ENCODE measurements around the gene OTUD3. TPM values are rescaled to one million over a fixed set of nuclear protein-coding genes. Genes with fewer than 3 reads are reported as not detected.

OTUD3 gene
- total RNA-seq, 2 donors from 2014 or later, result 5.3 to 16.5 TPM

DNA sequence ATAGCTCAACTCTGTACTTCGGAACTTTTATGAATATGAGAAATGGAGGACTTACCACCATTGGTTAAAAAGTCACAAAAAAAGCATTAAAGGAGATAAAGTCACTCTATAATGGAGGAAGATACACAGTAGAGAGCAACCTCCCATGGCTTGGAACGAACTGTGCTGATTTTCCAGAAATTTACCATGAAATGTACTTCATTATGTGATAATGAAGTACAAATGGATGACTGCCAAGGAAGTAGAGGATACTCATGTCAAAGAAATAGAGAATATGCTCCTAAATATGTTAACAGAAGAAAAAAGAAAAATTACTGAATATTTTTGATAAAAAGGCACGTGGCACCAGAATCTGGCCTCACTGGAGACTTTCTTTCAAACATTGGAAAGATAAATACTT lies 64.8 kb downstream of the OTUD3 start:
- no peaks in the 10 kb centered on the region for H3K36me3 ChIP-seq
- TF ChIP-seq POLR2A (IDR thresholded peaks at IDR 0.05) (no peak), POLR2AphosphoS5 (IDR thresholded peaks at IDR 0.05) (no peak)
- TF ChIP-seq, protein P1, sequence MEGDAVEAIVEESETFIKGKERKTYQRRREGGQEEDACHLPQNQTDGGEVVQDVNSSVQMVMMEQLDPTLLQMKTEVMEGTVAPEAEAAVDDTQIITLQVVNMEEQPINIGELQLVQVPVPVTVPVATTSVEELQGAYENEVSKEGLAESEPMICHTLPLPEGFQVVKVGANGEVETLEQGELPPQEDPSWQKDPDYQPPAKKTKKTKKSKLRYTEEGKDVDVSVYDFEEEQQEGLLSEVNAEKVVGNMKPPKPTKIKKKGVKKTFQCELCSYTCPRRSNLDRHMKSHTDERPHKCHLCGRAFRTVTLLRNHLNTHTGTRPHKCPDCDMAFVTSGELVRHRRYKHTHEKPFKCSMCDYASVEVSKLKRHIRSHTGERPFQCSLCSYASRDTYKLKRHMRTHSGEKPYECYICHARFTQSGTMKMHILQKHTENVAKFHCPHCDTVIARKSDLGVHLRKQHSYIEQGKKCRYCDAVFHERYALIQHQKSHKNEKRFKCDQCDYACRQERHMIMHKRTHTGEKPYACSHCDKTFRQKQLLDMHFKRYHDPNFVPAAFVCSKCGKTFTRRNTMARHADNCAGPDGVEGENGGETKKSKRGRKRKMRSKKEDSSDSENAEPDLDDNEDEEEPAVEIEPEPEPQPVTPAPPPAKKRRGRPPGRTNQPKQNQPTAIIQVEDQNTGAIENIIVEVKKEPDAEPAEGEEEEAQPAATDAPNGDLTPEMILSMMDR (IDR thresholded peaks at IDR 0.05), result no peak
- no peaks in the 10 kb centered on the region for H3K4me1 ChIP-seq (replicated peaks)
- no peak overlapping the region for H3K4me3 ChIP-seq
- H3K27ac ChIP-seq, result no peak overlapping the region
- intact Hi-C loops (cut with DNase I), result no loop called here
- H3K27me3 ChIP-seq (replicated peaks; ENCODE audit: insufficient read depth), result no peaks in the 10 kb centered on the region
- no peak for DNase-seq (ENCODE audit: low spot score)
- no peaks in the 10 kb centered on the region for H3K9me3 ChIP-seq
- 62% methylated on average over 3 of the region's 3 CpGs for WGBS

DNA sequence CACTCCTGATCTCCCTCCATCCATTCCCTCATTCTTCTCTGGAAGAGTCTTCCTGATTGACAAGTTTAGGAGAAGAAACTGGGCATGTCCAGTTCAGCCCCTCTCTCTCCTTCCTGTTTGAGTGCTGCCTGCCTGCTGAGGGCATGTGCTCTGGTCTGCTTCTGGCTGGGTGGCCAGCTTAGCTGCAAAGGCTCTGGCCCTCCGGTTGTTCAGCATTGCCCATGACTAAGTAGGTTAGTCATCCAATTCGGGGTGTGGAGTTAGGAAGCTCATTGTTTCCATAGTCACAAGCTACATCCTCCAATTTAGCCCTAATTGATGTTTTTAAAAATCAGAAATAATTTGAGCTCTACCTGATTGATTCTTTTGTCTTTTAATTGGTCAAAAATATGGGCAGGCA lies 66.8 kb downstream of the OTUD3 start:
- no peaks in the 10 kb centered on the region for H3K27me3 ChIP-seq (replicated peaks; ENCODE audit: insufficient read depth)
- intact Hi-C loops (cut with DNase I), result no loop called here
- 55% methylated on average over 2 of the region's 2 CpGs for WGBS
- H3K9me3 ChIP-seq, result no peaks in the 10 kb centered on the region
- H3K4me1 ChIP-seq (replicated peaks), result no peaks in the 10 kb centered on the region
- DNase-seq (ENCODE audit: low spot score), result no peak
- H3K36me3 ChIP-seq, result no peaks in the 10 kb centered on the region
- no peak overlapping the region for H3K4me3 ChIP-seq
- TF ChIP-seq POLR2AphosphoS5 (IDR thresholded peaks at IDR 0.05), result no peak
- H3K27ac ChIP-seq, result no peak overlapping the region

DNA sequence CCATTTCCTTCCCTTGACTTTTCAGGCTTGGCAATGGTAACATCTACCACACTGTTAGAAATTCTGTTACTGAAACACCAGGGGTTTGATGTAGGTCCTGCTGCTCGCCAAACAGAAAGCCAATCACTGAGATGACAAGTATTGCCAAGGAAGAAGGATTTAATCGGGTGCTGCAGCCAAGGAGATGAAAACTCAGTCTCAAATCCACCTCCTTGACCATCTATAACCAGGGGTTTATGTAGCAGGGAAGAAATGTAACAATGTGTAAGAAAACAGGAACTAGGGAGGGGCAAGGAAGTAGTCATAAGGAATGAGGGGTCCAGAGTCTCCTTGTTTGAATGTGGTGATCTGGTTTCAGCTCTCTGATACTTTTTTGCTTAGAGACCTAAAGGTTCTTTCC lies 71.9 kb downstream of the OTUD3 start:
- H3K27ac ChIP-seq, result no peak overlapping the region
- 95% methylated on average over 2 of the region's 2 CpGs for WGBS
- TF ChIP-seq POLR2AphosphoS5 (IDR thresholded peaks at IDR 0.05) (no peak), POLR2A (IDR thresholded peaks at IDR 0.05) (no peak)
- TF ChIP-seq, protein P1 (IDR thresholded peaks at IDR 0.05), result no peak
- H3K9me3 ChIP-seq, result no peaks in the 10 kb centered on the region
- DNase-seq (ENCODE audit: low spot score), result no peak
- intact Hi-C loops (cut with DNase I), result no loop called here
- no peak overlapping the region for H3K4me3 ChIP-seq
- H3K36me3 ChIP-seq, result no peaks in the 10 kb centered on the region
- no peaks in the 10 kb centered on the region for H3K27me3 ChIP-seq (replicated peaks; ENCODE audit: insufficient read depth)
- no peaks in the 10 kb centered on the region for H3K4me1 ChIP-seq (replicated peaks)

DNA sequence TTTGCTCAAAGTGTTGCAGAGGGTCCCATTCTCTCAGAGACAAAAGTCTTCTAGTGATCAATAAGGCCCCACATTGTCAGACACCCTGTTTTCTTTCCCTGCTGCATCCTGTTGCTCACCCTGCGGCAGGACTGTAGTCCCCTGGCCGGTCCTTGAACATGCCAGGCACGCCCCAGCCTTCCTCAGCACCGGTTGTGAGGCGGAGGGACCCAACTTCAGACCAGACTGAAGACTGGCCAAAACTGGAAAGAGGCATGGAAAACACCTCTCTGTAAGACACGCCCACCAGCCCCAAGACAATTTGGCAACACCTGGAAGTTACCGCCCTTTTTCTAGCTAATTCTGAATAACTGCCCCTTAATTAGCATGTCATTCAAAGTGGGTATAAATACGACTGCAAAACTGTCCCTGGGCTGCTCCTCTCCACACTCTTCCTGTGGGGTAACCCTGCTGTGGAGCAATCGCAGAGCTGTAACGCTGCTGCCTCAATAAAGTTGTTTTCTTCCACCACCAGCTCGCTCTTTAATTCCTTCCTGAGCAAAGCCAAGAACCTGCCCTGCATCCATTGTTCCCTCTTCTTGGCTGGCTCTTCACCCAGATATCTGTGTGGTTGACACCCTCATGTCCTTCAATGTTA lies 73.5 kb downstream of the OTUD3 start:
- no peaks in the 10 kb centered on the region for H3K9me3 ChIP-seq
- H3K27ac ChIP-seq, result no peak overlapping the region
- DNase-seq (ENCODE audit: low spot score), result no peak
- H3K4me1 ChIP-seq (replicated peaks), result no peaks in the 10 kb centered on the region
- H3K36me3 ChIP-seq, result no peaks in the 10 kb centered on the region
- TF ChIP-seq POLR2AphosphoS5 (IDR thresholded peaks at IDR 0.05) (no peak), POLR2A (IDR thresholded peaks at IDR 0.05) (no peak)
- TF ChIP-seq, protein P1 (IDR thresholded peaks at IDR 0.05), result no peak
- no peak overlapping the region for H3K4me3 ChIP-seq
- WGBS, result 47% methylated on average over 11 of the region's 11 CpGs
- intact Hi-C loops (cut with DNase I), result no loop called here
- no peaks in the 10 kb centered on the region for H3K27me3 ChIP-seq (replicated peaks; ENCODE audit: insufficient read depth)

DNA sequence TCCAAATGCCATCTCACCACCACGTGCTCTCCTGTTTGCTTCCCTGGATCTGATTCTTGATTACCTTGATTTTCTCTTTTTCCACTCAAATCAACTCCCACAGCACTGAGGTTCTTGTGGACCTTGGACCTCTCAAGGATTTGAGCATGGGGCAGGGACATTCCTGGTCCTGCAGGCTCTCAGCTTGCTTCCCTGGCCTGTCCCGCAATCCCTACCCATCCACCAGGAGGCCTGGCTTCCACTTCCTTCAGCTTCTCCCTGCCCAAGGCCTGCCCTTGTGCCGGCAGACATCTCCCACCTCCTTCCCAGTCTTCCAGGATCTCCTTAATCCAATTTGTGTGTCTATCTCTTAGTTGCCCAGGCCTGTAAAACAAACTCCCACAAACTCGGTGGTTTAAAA lies 75.6 kb downstream of the OTUD3 start:
- no peaks in the 10 kb centered on the region for H3K27me3 ChIP-seq (replicated peaks; ENCODE audit: insufficient read depth)
- no peaks in the 10 kb centered on the region for H3K4me1 ChIP-seq (replicated peaks)
- no peak overlapping the region for H3K4me3 ChIP-seq
- H3K27ac ChIP-seq, result no peak overlapping the region
- H3K9me3 ChIP-seq, result no peaks in the 10 kb centered on the region
- WGBS, result 77% methylated on average over 4 of the region's 4 CpGs
- intact Hi-C loops (cut with DNase I), result no loop called here
- no peaks in the 10 kb centered on the region for H3K36me3 ChIP-seq
- no peak for DNase-seq (ENCODE audit: low spot score)
- TF ChIP-seq POLR2A (IDR thresholded peaks at IDR 0.05) (no peak), POLR2AphosphoS5 (IDR thresholded peaks at IDR 0.05) (no peak)
- TF ChIP-seq, protein P1 (IDR thresholded peaks at IDR 0.05), result no peak
